GM12864 (cell line): ENCODE measurements around the gene SPIRE1.
"Not testable (repeated sequence)": the region's sequence is repeated elsewhere in the genome, so short reads cannot be mapped to it uniquely, and the experiment has no call there.

Experiments
- DNase-seq: peaks from one replicate; pipeline ENCODE4 v3.0.0-alpha.2; 2011; ENCODE audit warnings: low read depth
- H3K4me3 ChIP-seq: 2 replicates; pipeline ENCODE4 v1.5.1; 2011; ENCODE audit warnings: mild to moderate bottlenecking, low read depth, low read length, control low read depth
- CTCF ChIP-seq: IDR thresholded peaks from 2 replicates; pipeline ENCODE4 v1.5.1; 2011; ENCODE audit warnings: low read depth, mild to moderate bottlenecking, moderate library complexity, low read length, control low read depth, inconsistent platforms; ENCODE audit errors: missing control alignments

The SPIRE1 gene

GRCh38 chr18:12651651-12652050, 6.3 kb downstream of the SPIRE1 start:
- no peak overlapping the region for H3K4me3 ChIP-seq
- DNase-seq, result no peak

GRCh38 chr18:12647773-12648172, 10.1 kb downstream of the SPIRE1 start:
- H3K4me3 ChIP-seq, result no peak overlapping the region
- no peak for TF ChIP-seq CTCF
- DNase-seq, result no peak

More at GRCh38 chr18:12651651-12652050, 6.3 kb downstream of the SPIRE1 start:
- TF ChIP-seq CTCF, result no peak

- no peak for TF ChIP-seq CTCF
- no peak overlapping the region for H3K4me3 ChIP-seq
- no peak for DNase-seq
These were observed 12.1 kb downstream of the SPIRE1 start for GRCh38 chr18:12645751-12646203.

- no peak overlapping the region for H3K4me3 ChIP-seq
- no peak for DNase-seq
- TF ChIP-seq CTCF, result no peak
These were observed 12.7 kb downstream of the SPIRE1 start for GRCh38 chr18:12645254-12645653.

GRCh38 chr18:12643756-12644155, 14.2 kb downstream of the SPIRE1 start:
- H3K4me3 ChIP-seq, DNase-seq: not testable (repeated sequence)

GRCh38 chr18:12640881-12641200, 17.1 kb downstream of the SPIRE1 start:
- TF ChIP-seq CTCF, result no peak
- no peak overlapping the region for H3K4me3 ChIP-seq
- no peak for DNase-seq

- no peak overlapping the region for H3K4me3 ChIP-seq
- no peak for TF ChIP-seq CTCF
- no peak for DNase-seq
These were observed 17.7 kb downstream of the SPIRE1 start for GRCh38 chr18:12639990-12640880.
